CD14-positive monocyte (primary cell): Measurements from ENCODE around the gene EVC. TPM values are rescaled to one million over a fixed set of nuclear protein-coding genes. Genes with fewer than 3 reads are reported as not detected.

Experiments
- DNase-seq, 3 donors: peaks; one replicate each; pipeline ENCODE4 v3.0.0-alpha.2; 2011 to 2022
- H2AFZ ChIP-seq: 2 replicates; pipeline ENCODE4 v1.6.0; 2012; ENCODE audit warnings: mild to moderate bottlenecking, low read depth, low read length, inconsistent platforms; ENCODE audit not compliant: insufficient read depth, poor library complexity, severe bottlenecking
- H3K27ac ChIP-seq, 2 donors: 1 replicate in 1 of 2; 2 replicates in 1 of 2; pipeline ENCODE4 v1.5.1; 2012 to 2013; ENCODE audit warnings: low read length in 2 of 2, control low read depth in 1 of 2, inconsistent platforms in 1 of 2, low read depth in 1 of 2, mild to moderate bottlenecking in 1 of 2
- H3K27me3 ChIP-seq, 2 donors: one replicate each; pipeline versions ENCODE4 v1.6.0 to v1.6.1; 2011 to 2013; ENCODE audit warnings: low read length in 2 of 2; ENCODE audit not compliant: control insufficient read depth in 2 of 2, insufficient read depth in 2 of 2
- H3K36me3 ChIP-seq, 2 donors: replicated peaks in 1 of 2; 1 replicate in 1 of 2; 2 replicates in 1 of 2; pipeline versions ENCODE4 v1.5.1 to v1.6.1; 2012 to 2013; ENCODE audit warnings: low read length in 2 of 2, control low read depth in 1 of 2, inconsistent platforms in 1 of 2, mild to moderate bottlenecking in 1 of 2; ENCODE audit not compliant: insufficient read depth in 2 of 2, control insufficient read depth in 1 of 2
- H3K4me1 ChIP-seq, 2 donors: 1 replicate in 1 of 2; 2 replicates in 1 of 2; pipeline versions ENCODE4 v1.5.1 to v1.6.1; 2012 to 2013; ENCODE audit warnings: low read length in 2 of 2, control low read depth in 1 of 2, inconsistent platforms in 1 of 2, mild to moderate bottlenecking in 1 of 2, moderate library complexity in 1 of 2; ENCODE audit not compliant: insufficient read depth in 2 of 2, control insufficient read depth in 1 of 2
- H3K4me2 ChIP-seq: replicated peaks from 2 replicates; pipeline ENCODE3; 2012; ENCODE audit warnings: low read length, moderate library complexity, mild to moderate bottlenecking; ENCODE audit not compliant: poor library complexity, severe bottlenecking; ENCODE audit errors: extremely low read depth
- H3K4me3 ChIP-seq, 3 experiments: fragments of 200-600 bp in 1 of 3; sonication (generic) in 1 of 3; replicated peaks in 1 of 3; 1 replicate in 2 of 3; 2 replicates in 1 of 3; pipeline ENCODE4 v1.5.1; 2011 to 2013; ENCODE audit warnings: low read length in 3 of 3, mild to moderate bottlenecking in 3 of 3, control low read depth in 2 of 3, low read depth in 2 of 3, inconsistent platforms in 1 of 3, moderate library complexity in 1 of 3
- H3K79me2 ChIP-seq: 2 replicates; pipeline ENCODE4 v1.6.0; 2012; ENCODE audit warnings: mild to moderate bottlenecking, control low read depth, inconsistent platforms, low read length, moderate library complexity; ENCODE audit not compliant: insufficient read depth
- H3K9ac ChIP-seq: 2 replicates; pipeline ENCODE4 v1.6.0; 2017; ENCODE audit warnings: low read length, mild to moderate bottlenecking; ENCODE audit not compliant: insufficient read depth, poor library complexity, severe bottlenecking
- H3K9me3 ChIP-seq, 2 donors: replicated peaks in 1 of 2; 1 replicate in 1 of 2; 2 replicates in 1 of 2; pipeline versions ENCODE4 v1.5.1 to v1.6.1; 2012 to 2013; ENCODE audit warnings: low read length in 2 of 2, control low read depth in 1 of 2; ENCODE audit not compliant: control insufficient read depth in 1 of 2, insufficient read depth in 1 of 2
- H4K20me1 ChIP-seq: 2 replicates; pipeline ENCODE4 v1.6.0; 2012; ENCODE audit warnings: mild to moderate bottlenecking, low read length, control low read depth, moderate library complexity; ENCODE audit not compliant: insufficient read depth
- H3K27ac Mint-ChIP-seq, 7 donors: one replicate each; pipeline ENCODE4 v1.8.0; 2020; ENCODE audit warnings: mild to moderate bottlenecking in 7 of 7, mixed read lengths in 7 of 7, moderate library complexity in 6 of 7, inconsistent platforms in 2 of 7
- H3K27me3 Mint-ChIP-seq, 3 donors: one replicate each; pipeline ENCODE4 v1.8.0; 2021 to 2022; ENCODE audit warnings: low read depth in 3 of 3, mild to moderate bottlenecking in 3 of 3, mixed read lengths in 3 of 3, moderate library complexity in 3 of 3, inconsistent platforms in 1 of 3
- H3K36me3 Mint-ChIP-seq, 2 donors: one replicate each; pipeline ENCODE4 v1.8.0; 2020; ENCODE audit warnings: mixed read lengths in 2 of 2, inconsistent platforms in 1 of 2, mild to moderate bottlenecking in 1 of 2
- H3K4me1 Mint-ChIP-seq: one replicate; pipeline ENCODE4 v1.8.0; 2020; ENCODE audit warnings: mild to moderate bottlenecking, mixed read lengths
- H3K4me3 Mint-ChIP-seq, 2 donors: one replicate each; pipeline ENCODE4 v1.8.0; 2020; ENCODE audit warnings: mild to moderate bottlenecking in 2 of 2, mixed read lengths in 2 of 2, moderate library complexity in 1 of 2
- H3K9me3 Mint-ChIP-seq, 7 donors: one replicate each; pipeline ENCODE4 v1.8.0; 2020 to 2022; ENCODE audit warnings: mixed read lengths in 7 of 7, mild to moderate bottlenecking in 6 of 7, moderate library complexity in 6 of 7, inconsistent platforms in 2 of 7
- WGBS: methylation state at CpG from one replicate; pipeline ENCODE4 v1.1.5; 2013; ENCODE audit warnings: missing lambda C conversion rate; ENCODE audit not compliant: insufficient coverage; 5-methylcytosine and 5-hydroxymethylcytosine counted together
- intact Hi-C, 2 donors: fragments of 100-400 bp; cut with micrococcal nuclease; formaldehyde crosslinking; loops; one replicate each; pipeline versions ENCODE4 v1.15.0 to v1.15.1; 2023
- polyA plus RNA-seq, 3 donors: library from polyadenylated mRNA; depleted of rRNA in 1 of 3; unstranded in 2 of 3; stranded (reverse) in 1 of 3; fragments of 300-500 nt in 2 of 3; fragments of >200 nt in 1 of 3; fragmentation: Illumina TruSeq in 2 of 3; gene quantifications; 1 replicate in 2 of 3; 2 replicates in 1 of 3; pipeline ENCODE4 v1.2.3, GENCODE V29; 2012 to 2021
- TF ChIP-seq, protein P1 (sequence below): fragments of 200-600 bp; IDR thresholded peaks from one replicate; pipeline ENCODE4 v1.8.0; 2022; ENCODE audit warnings: antibody characterized with exemption, mild to moderate bottlenecking

Gene EVC
- polyA plus RNA-seq, 3 donors, result 0.36 TPM; not detected in 2

- Mint-ChIP-seq H3K27ac (no peak overlapping the region), H3K4me3 (no peak overlapping the region), H3K36me3 (no peaks in the 10 kb centered on the region), H3K4me1 (peaks cover 18% of the 10 kb centered on the region), H3K27me3 (peaks cover 18 to 37% (median 29%) of the 10 kb centered on the region in 3 donors), H3K9me3 (peaks cover 0 to 3% (median 0%) of the 10 kb centered on the region in 7 donors)
- Histone ChIP-seq H3K79me2 (no peaks in the 10 kb centered on the region), H3K4me3 (no peak overlapping the region), H3K9ac (no peak overlapping the region), H2AFZ (no peak overlapping the region), H3K27ac (no peak overlapping the region), H3K4me2 (no peak overlapping the region), H3K4me1 (peaks cover 7 to 16% of the 10 kb centered on the region in 2 donors), H4K20me1 (no peaks in the 10 kb centered on the region), H3K9me3 (no peaks in the 10 kb centered on the region), H3K27me3 (peaks cover 0 to 3% of the 10 kb centered on the region in 2 donors), H3K36me3 (no peaks in the 10 kb centered on the region)
- TF ChIP-seq, protein P1, sequence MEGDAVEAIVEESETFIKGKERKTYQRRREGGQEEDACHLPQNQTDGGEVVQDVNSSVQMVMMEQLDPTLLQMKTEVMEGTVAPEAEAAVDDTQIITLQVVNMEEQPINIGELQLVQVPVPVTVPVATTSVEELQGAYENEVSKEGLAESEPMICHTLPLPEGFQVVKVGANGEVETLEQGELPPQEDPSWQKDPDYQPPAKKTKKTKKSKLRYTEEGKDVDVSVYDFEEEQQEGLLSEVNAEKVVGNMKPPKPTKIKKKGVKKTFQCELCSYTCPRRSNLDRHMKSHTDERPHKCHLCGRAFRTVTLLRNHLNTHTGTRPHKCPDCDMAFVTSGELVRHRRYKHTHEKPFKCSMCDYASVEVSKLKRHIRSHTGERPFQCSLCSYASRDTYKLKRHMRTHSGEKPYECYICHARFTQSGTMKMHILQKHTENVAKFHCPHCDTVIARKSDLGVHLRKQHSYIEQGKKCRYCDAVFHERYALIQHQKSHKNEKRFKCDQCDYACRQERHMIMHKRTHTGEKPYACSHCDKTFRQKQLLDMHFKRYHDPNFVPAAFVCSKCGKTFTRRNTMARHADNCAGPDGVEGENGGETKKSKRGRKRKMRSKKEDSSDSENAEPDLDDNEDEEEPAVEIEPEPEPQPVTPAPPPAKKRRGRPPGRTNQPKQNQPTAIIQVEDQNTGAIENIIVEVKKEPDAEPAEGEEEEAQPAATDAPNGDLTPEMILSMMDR, result no peak
- 91% methylated on average over 8 of the region's 10 CpGs for WGBS
- intact Hi-C loops, result no loop called here
- no peak for DNase-seq
Observed at GRCh38 chr4:5823542-5824211, 112.7 kb downstream of the EVC start.

- peaks cover 18% of the 10 kb centered on the region for H3K4me1 Mint-ChIP-seq
- H3K79me2 ChIP-seq, result no peaks in the 10 kb centered on the region
- no peaks in the 10 kb centered on the region for H4K20me1 ChIP-seq
- TF ChIP-seq, protein P1, result no peak
- H3K4me2 ChIP-seq, result no peak overlapping the region
- intact Hi-C loops, result no loop called here
- DNase-seq, result no peak
- 43% methylated on average over 1 of the region's 7 CpGs for WGBS
- no peaks in the 10 kb centered on the region for H3K9me3 ChIP-seq
- H3K9ac ChIP-seq, result no peak overlapping the region
- H3K27ac Mint-ChIP-seq, result no peak overlapping the region
- no peaks in the 10 kb centered on the region for H3K36me3 Mint-ChIP-seq
- H3K36me3 ChIP-seq, result no peaks in the 10 kb centered on the region
- H3K9me3 Mint-ChIP-seq, result peaks cover 0 to 3% (median 0%) of the 10 kb centered on the region in 7 donors
- H2AFZ ChIP-seq, result no peak overlapping the region
- no peak overlapping the region for H3K27ac ChIP-seq
- H3K4me3 Mint-ChIP-seq, result no peak overlapping the region
- H3K4me3 ChIP-seq, result no peak overlapping the region
- H3K27me3 Mint-ChIP-seq, result peaks cover 22 to 42% (median 29%) of the 10 kb centered on the region in 3 donors
- H3K4me1 ChIP-seq, result peaks cover 7 to 16% of the 10 kb centered on the region in 2 donors
- peaks cover 0 to 3% of the 10 kb centered on the region in 2 donors for H3K27me3 ChIP-seq
Observed at GRCh38 chr4:5824227-5824626, 113.2 kb downstream of the EVC start.
